GM21723 (cell line): ENCODE results near the gene KIF6.

Experiments used
- ATAC-seq: cut with Tn5 transposase; IDR thresholded peaks from one replicate; pipeline ENCODE4 v1.9.1; 2021; ENCODE audit warnings: mild to moderate bottlenecking, moderate library complexity; ENCODE audit not compliant: unreplicated experiment

KIF6 gene

GRCh38 chr6:39333644-39334438, 391.4 kb downstream of the KIF6 start:
- ATAC-seq = no peak

GRCh38 chr6:39330476-39330875, 394.7 kb downstream of the KIF6 start:
- no peak for ATAC-seq

- ATAC-seq = peak; percentile 86
These were observed 395.2 kb downstream of the KIF6 start for GRCh38 chr6:39330057-39330456.

- no peak for ATAC-seq
These were observed 397.1 kb downstream of the KIF6 start for GRCh38 chr6:39328066-39328465.

GRCh38 chr6:39327507-39327906, 397.7 kb downstream of the KIF6 start:
- no peak for ATAC-seq

- no peak for ATAC-seq
These were observed 402.8 kb downstream of the KIF6 start, which contains the start of gene KCNK16 for GRCh38 chr6:39322306-39322850. KCNK16 (minus strand) TSS chr6:39322702; CDS start chr6:39322540, 162 bp downstream.

- ATAC-seq = no peak
These were observed 403.4 kb downstream of the KIF6 start for GRCh38 chr6:39321761-39322160.

- no peak for ATAC-seq
These were observed 404.7 kb downstream of the KIF6 start for GRCh38 chr6:39320363-39320984.

- ATAC-seq = no peak
These were observed 405.4 kb downstream of the KIF6 start for GRCh38 chr6:39319621-39320362.

GRCh38 chr6:39317256-39317655, 408.0 kb downstream of the KIF6 start:
- no peak for ATAC-seq

- ATAC-seq = no peak
These were observed 410.9 kb downstream of the KIF6 start, which contains the start of gene KCNK17 for GRCh38 chr6:39314273-39314795. KCNK17 (minus strand) TSS chr6:39314419; CDS start chr6:39314320, 99 bp downstream.

- no peak for ATAC-seq
These were observed 411.5 kb downstream of the KIF6 start for GRCh38 chr6:39313526-39314272.

- ATAC-seq = no peak
These were observed 412.2 kb downstream of the KIF6 start for GRCh38 chr6:39312912-39313525.

GRCh38 chr6:39310542-39310941, 414.7 kb downstream of the KIF6 start:
- no peak for ATAC-seq

- ATAC-seq = no peak
These were observed 415.2 kb downstream of the KIF6 start for GRCh38 chr6:39309942-39310531.

- no peak for ATAC-seq
These were observed 417.7 kb downstream of the KIF6 start for GRCh38 chr6:39307462-39307861.

- ATAC-seq = no peak
These were observed 420.3 kb downstream of the KIF6 start for GRCh38 chr6:39304951-39305350.

GRCh38 chr6:39303425-39304153, 421.6 kb downstream of the KIF6 start:
- no peak for ATAC-seq
